Measurements from ENCODE around the gene PPM1E.

Gene PPM1E

DNA sequence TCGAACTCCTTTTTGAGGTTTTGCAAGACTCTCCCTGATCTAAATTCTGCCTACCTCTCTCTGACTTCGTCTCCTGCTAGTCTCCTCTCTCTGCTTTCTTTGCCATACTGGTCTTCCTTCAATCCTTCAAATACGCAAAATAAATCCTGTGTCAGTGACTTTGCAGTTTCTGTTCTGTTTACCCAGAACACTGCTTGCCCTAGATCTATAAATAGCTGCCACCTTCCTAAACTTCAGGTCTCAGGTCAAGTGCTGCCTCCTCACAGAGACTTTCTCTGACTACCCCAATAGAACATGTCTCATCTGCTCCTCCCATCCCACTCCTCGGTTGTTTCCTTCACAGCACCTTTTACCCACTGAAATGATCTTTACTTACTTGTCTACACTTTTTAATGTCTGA is 272.1 kb downstream of the PPM1E start:
- H3K4me3 ChIP-seq (ENCODE audit: low read length): no peak overlapping the region

DNA sequence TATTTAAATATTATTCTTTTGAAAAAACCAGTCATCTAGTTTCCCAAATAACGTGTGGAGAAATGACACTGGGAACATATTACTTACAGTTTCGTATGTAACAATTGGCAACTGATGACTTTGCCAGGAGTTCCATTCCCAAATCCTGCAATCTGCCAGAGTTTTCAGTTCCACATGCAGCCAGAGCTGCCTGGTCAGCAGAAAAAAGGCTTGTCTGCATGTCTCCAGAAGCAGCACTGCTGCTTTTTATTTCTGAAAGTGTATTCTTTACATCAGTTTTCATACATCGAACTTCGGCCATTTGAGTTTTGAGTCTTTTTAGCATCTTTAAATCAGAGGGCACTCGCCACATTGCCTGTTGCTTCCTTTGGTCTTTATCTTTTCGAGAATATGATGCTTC is 272.7 kb downstream of the PPM1E start:
- TF ChIP-seq ZNF274 (IDR thresholded peaks at IDR 0.05; ENCODE audit: low read depth, low read length): no peak
- H3K4me3 ChIP-seq (ENCODE audit: low read length): no peak overlapping the region

More for the DNA sequence above, 272.1 kb downstream of the PPM1E start:
- no peak for TF ChIP-seq ZNF274 (IDR thresholded peaks at IDR 0.05; ENCODE audit: low read depth, low read length)

- H3K4me3 ChIP-seq (ENCODE audit: low read length): no peak overlapping the region
- TF ChIP-seq ZNF274 (IDR thresholded peaks at IDR 0.05; ENCODE audit: low read depth, low read length): no peak
These were observed 275.2 kb downstream of the PPM1E start for GRCh38 chr17:59030811-59031210.
